Activated naive CD4-positive, alpha-beta T cell treated with anti-CD3 and anti-CD28 coated beads, Interleukin-2, amount 50 U/mL, for 24 hours (primary cell): ENCODE results near the gene ST7.
"Not testable (repeated sequence)": the region's sequence is repeated elsewhere in the genome, so short reads cannot be mapped to it uniquely, and the experiment has no call there.

ENCODE experiments used
- H3K27ac Mint-ChIP-seq: one replicate; pipeline ENCODE4 v1.8.0; 2021; ENCODE audit warnings: mild to moderate bottlenecking, mixed read lengths
- H3K27me3 Mint-ChIP-seq: one replicate; pipeline ENCODE4 v1.8.0; 2021; ENCODE audit warnings: mixed read lengths
- H3K36me3 Mint-ChIP-seq: one replicate; pipeline ENCODE4 v1.8.0; 2021; ENCODE audit warnings: mixed read lengths
- H3K4me1 Mint-ChIP-seq: one replicate; pipeline ENCODE4 v1.8.0; 2021; ENCODE audit warnings: mixed read lengths
- H3K4me3 Mint-ChIP-seq: one replicate; pipeline ENCODE4 v1.8.0; 2021; ENCODE audit warnings: mild to moderate bottlenecking, mixed read lengths
- H3K9me3 Mint-ChIP-seq: one replicate; pipeline ENCODE4 v1.8.0; 2021; ENCODE audit warnings: mixed read lengths

ST7 gene

GRCh38 chr7:116963234-116963633 lies 9.9 kb downstream of the ST7 start:
- Mint-ChIP-seq H3K4me1 (no peaks in the 10 kb centered on the region), H3K36me3 (peaks cover 1% of the 10 kb centered on the region), H3K9me3 (no peaks in the 10 kb centered on the region), H3K27me3 (no peaks in the 10 kb centered on the region), H3K27ac (no peak overlapping the region), H3K4me3 (no peak overlapping the region)

- H3K27ac Mint-ChIP-seq = no peak overlapping the region
- H3K9me3 Mint-ChIP-seq = no peaks in the 10 kb centered on the region
- no peaks in the 10 kb centered on the region for H3K4me1 Mint-ChIP-seq
- H3K36me3 Mint-ChIP-seq = peaks cover 1% of the 10 kb centered on the region
- no peaks in the 10 kb centered on the region for H3K27me3 Mint-ChIP-seq
- no peak overlapping the region for H3K4me3 Mint-ChIP-seq
Measured at GRCh38 chr7:116966601-116967000, 13.3 kb downstream of the ST7 start.

- Mint-ChIP-seq H3K27me3 (no peaks in the 10 kb centered on the region), H3K9me3 (no peaks in the 10 kb centered on the region), H3K36me3 (no peaks in the 10 kb centered on the region), H3K4me1 (no peaks in the 10 kb centered on the region), H3K4me3 (no peak overlapping the region), H3K27ac (no peak overlapping the region)
Measured at GRCh38 chr7:116967254-116967922, 14.1 kb downstream of the ST7 start.

- Mint-ChIP-seq H3K27ac (no peak overlapping the region), H3K27me3 (no peaks in the 10 kb centered on the region), H3K36me3 (no peaks in the 10 kb centered on the region), H3K9me3 (no peaks in the 10 kb centered on the region), H3K4me3 (no peak overlapping the region), H3K4me1 (no peaks in the 10 kb centered on the region)
Measured at GRCh38 chr7:116967983-116968382, 14.7 kb downstream of the ST7 start.

GRCh38 chr7:116968631-116969030 lies 15.3 kb downstream of the ST7 start:
- no peak overlapping the region for H3K4me3 Mint-ChIP-seq
- no peaks in the 10 kb centered on the region for H3K27me3 Mint-ChIP-seq
- no peak overlapping the region for H3K27ac Mint-ChIP-seq
- H3K36me3 Mint-ChIP-seq = no peaks in the 10 kb centered on the region
- H3K9me3 Mint-ChIP-seq = no peaks in the 10 kb centered on the region
- no peaks in the 10 kb centered on the region for H3K4me1 Mint-ChIP-seq

GRCh38 chr7:116969371-116969902 lies 16.1 kb downstream of the ST7 start:
- H3K4me3 Mint-ChIP-seq = no peak overlapping the region
- H3K4me1 Mint-ChIP-seq = no peaks in the 10 kb centered on the region
- no peak overlapping the region for H3K27ac Mint-ChIP-seq
- H3K27me3 Mint-ChIP-seq = no peaks in the 10 kb centered on the region
- no peaks in the 10 kb centered on the region for H3K36me3 Mint-ChIP-seq
- no peaks in the 10 kb centered on the region for H3K9me3 Mint-ChIP-seq

- Mint-ChIP-seq H3K27me3 (no peaks in the 10 kb centered on the region), H3K36me3 (peaks cover 2% of the 10 kb centered on the region), H3K4me3 (no peak overlapping the region), H3K4me1 (no peaks in the 10 kb centered on the region), H3K27ac (no peak overlapping the region), H3K9me3 (no peaks in the 10 kb centered on the region)
Measured at GRCh38 chr7:116970238-116970910, 17.1 kb downstream of the ST7 start.

- not testable (repeated sequence) for H3K9me3 Mint-ChIP-seq, H3K27ac Mint-ChIP-seq, H3K27me3 Mint-ChIP-seq, H3K4me3 Mint-ChIP-seq, H3K4me1 Mint-ChIP-seq, H3K36me3 Mint-ChIP-seq
Measured at GRCh38 chr7:116971153-116971552, 17.9 kb downstream of the ST7 start.

GRCh38 chr7:116971869-116972268 lies 18.6 kb downstream of the ST7 start:
- Mint-ChIP-seq H3K27me3 (no peaks in the 10 kb centered on the region), H3K27ac (no peak overlapping the region), H3K4me3 (no peak overlapping the region), H3K4me1 (no peaks in the 10 kb centered on the region), H3K36me3 (peaks cover 2% of the 10 kb centered on the region), H3K9me3 (no peaks in the 10 kb centered on the region)

GRCh38 chr7:116975024-116975423 lies 21.7 kb downstream of the ST7 start:
- H3K4me1 Mint-ChIP-seq, H3K4me3 Mint-ChIP-seq, H3K27ac Mint-ChIP-seq, H3K9me3 Mint-ChIP-seq, H3K36me3 Mint-ChIP-seq, H3K27me3 Mint-ChIP-seq: not testable (repeated sequence)

- Mint-ChIP-seq H3K27me3 (no peaks in the 10 kb centered on the region), H3K4me3 (no peak overlapping the region), H3K27ac (no peak overlapping the region), H3K9me3 (no peaks in the 10 kb centered on the region), H3K4me1 (no peaks in the 10 kb centered on the region), H3K36me3 (peaks cover 2% of the 10 kb centered on the region)
Measured at GRCh38 chr7:116977172-116977571, 23.9 kb downstream of the ST7 start.

- Mint-ChIP-seq H3K36me3 (peaks cover 2% of the 10 kb centered on the region), H3K9me3 (no peaks in the 10 kb centered on the region), H3K4me1 (no peaks in the 10 kb centered on the region), H3K4me3 (no peak overlapping the region), H3K27ac (no peak overlapping the region), H3K27me3 (no peaks in the 10 kb centered on the region)
Measured at GRCh38 chr7:116978006-116978405, 24.7 kb downstream of the ST7 start.

GRCh38 chr7:116979430-116979829 lies 26.1 kb downstream of the ST7 start:
- Mint-ChIP-seq H3K27me3 (no peaks in the 10 kb centered on the region), H3K4me1 (no peaks in the 10 kb centered on the region), H3K36me3 (peaks cover 2% of the 10 kb centered on the region), H3K9me3 (no peaks in the 10 kb centered on the region), H3K27ac (no peak overlapping the region), H3K4me3 (no peak overlapping the region)

GRCh38 chr7:116980354-116980753 lies 27.1 kb downstream of the ST7 start:
- Mint-ChIP-seq H3K27me3 (no peaks in the 10 kb centered on the region), H3K9me3 (no peaks in the 10 kb centered on the region), H3K36me3 (no peaks in the 10 kb centered on the region), H3K4me3 (no peak overlapping the region), H3K27ac (no peak overlapping the region), H3K4me1 (peaks cover 3% of the 10 kb centered on the region)

GRCh38 chr7:116981939-116982338 lies 28.6 kb downstream of the ST7 start:
- Mint-ChIP-seq H3K36me3 (no peaks in the 10 kb centered on the region), H3K4me1 (peaks cover 3% of the 10 kb centered on the region), H3K9me3 (no peaks in the 10 kb centered on the region), H3K27ac (no peak overlapping the region), H3K4me3 (no peak overlapping the region), H3K27me3 (no peaks in the 10 kb centered on the region)

- Mint-ChIP-seq H3K4me1 (peaks cover 6% of the 10 kb centered on the region), H3K36me3 (no peaks in the 10 kb centered on the region), H3K4me3 (no peak overlapping the region), H3K9me3 (no peaks in the 10 kb centered on the region), H3K27me3 (no peaks in the 10 kb centered on the region), H3K27ac (no peak overlapping the region)
Measured at GRCh38 chr7:116984511-116984910, 31.2 kb downstream of the ST7 start.
